ENCODE measurements around the gene NDE1. TPM values are rescaled to one million over a fixed set of nuclear protein-coding genes. Genes with fewer than 3 reads are reported as not detected.
"Not testable (repeated sequence)": the region's sequence is repeated elsewhere in the genome, so short reads cannot be mapped to it uniquely, and the experiment has no call there.

The NDE1 gene
- total RNA-seq, 1 donor from 2014 or later, result 41.0 TPM

GRCh38 chr16:15716694-15717447 is 66.8 kb downstream of the NDE1 start:
- H3K27me3 Mint-ChIP-seq (ENCODE audit: unreplicated experiment), result no peaks in the 10 kb centered on the region
- no peak for DNase-seq (ENCODE audit: extremely low spot score, unreplicated experiment)
- H3K9me3 Mint-ChIP-seq (ENCODE audit: unreplicated experiment), result no peaks in the 10 kb centered on the region
- TF ChIP-seq CTCF (IDR thresholded peaks at IDR 0.05), result no peak
- H3K27ac Mint-ChIP-seq (ENCODE audit: unreplicated experiment), result no peak overlapping the region
- peaks cover 14% of the 10 kb centered on the region for H3K36me3 Mint-ChIP-seq (ENCODE audit: unreplicated experiment)
- no peak overlapping the region for H3K4me3 Mint-ChIP-seq (ENCODE audit: unreplicated experiment)
- no peaks in the 10 kb centered on the region for H3K4me1 Mint-ChIP-seq (ENCODE audit: unreplicated experiment)

GRCh38 chr16:15721018-15721417 is 71.0 kb downstream of the NDE1 start:
- no peak for TF ChIP-seq CTCF (IDR thresholded peaks at IDR 0.05)
- H3K4me3 Mint-ChIP-seq (ENCODE audit: unreplicated experiment), result no peak overlapping the region
- peaks cover 24% of the 10 kb centered on the region for H3K36me3 Mint-ChIP-seq (ENCODE audit: unreplicated experiment)
- no peaks in the 10 kb centered on the region for H3K27me3 Mint-ChIP-seq (ENCODE audit: unreplicated experiment)
- H3K9me3 Mint-ChIP-seq (ENCODE audit: unreplicated experiment), result no peaks in the 10 kb centered on the region
- H3K27ac Mint-ChIP-seq (ENCODE audit: unreplicated experiment), result no peak overlapping the region
- DNase-seq (ENCODE audit: extremely low spot score, unreplicated experiment), result no peak
- H3K4me1 Mint-ChIP-seq (ENCODE audit: unreplicated experiment), result no peaks in the 10 kb centered on the region

- Mint-ChIP-seq H3K27ac (ENCODE audit: unreplicated experiment) (no peak overlapping the region), H3K9me3 (ENCODE audit: unreplicated experiment) (no peaks in the 10 kb centered on the region), H3K4me1 (ENCODE audit: unreplicated experiment) (no peaks in the 10 kb centered on the region), H3K27me3 (ENCODE audit: unreplicated experiment) (no peaks in the 10 kb centered on the region), H3K36me3 (ENCODE audit: unreplicated experiment) (peaks cover 23% of the 10 kb centered on the region), H3K4me3 (ENCODE audit: unreplicated experiment) (no peak overlapping the region)
- TF ChIP-seq CTCF (IDR thresholded peaks at IDR 0.05), result no peak
- no peak for DNase-seq (ENCODE audit: extremely low spot score, unreplicated experiment)
Measured at GRCh38 chr16:15723808-15724207, 73.8 kb downstream of the NDE1 start.

- peaks cover 22% of the 10 kb centered on the region for H3K36me3 Mint-ChIP-seq (ENCODE audit: unreplicated experiment)
- H3K4me3 Mint-ChIP-seq (ENCODE audit: unreplicated experiment), result no peak overlapping the region
- TF ChIP-seq CTCF (IDR thresholded peaks at IDR 0.05), result no peak
- DNase-seq (ENCODE audit: extremely low spot score, unreplicated experiment), result no peak
- no peaks in the 10 kb centered on the region for H3K9me3 Mint-ChIP-seq (ENCODE audit: unreplicated experiment)
- no peak overlapping the region for H3K27ac Mint-ChIP-seq (ENCODE audit: unreplicated experiment)
- no peaks in the 10 kb centered on the region for H3K4me1 Mint-ChIP-seq (ENCODE audit: unreplicated experiment)
- H3K27me3 Mint-ChIP-seq (ENCODE audit: unreplicated experiment), result no peaks in the 10 kb centered on the region
Measured at GRCh38 chr16:15725641-15726240, 75.7 kb downstream of the NDE1 start.

GRCh38 chr16:15726715-15727114 is 76.7 kb downstream of the NDE1 start:
- Mint-ChIP-seq H3K4me3 (ENCODE audit: unreplicated experiment) (no peak overlapping the region), H3K27ac (ENCODE audit: unreplicated experiment) (no peak overlapping the region), H3K27me3 (ENCODE audit: unreplicated experiment) (no peaks in the 10 kb centered on the region), H3K36me3 (ENCODE audit: unreplicated experiment) (peaks cover 20% of the 10 kb centered on the region), H3K9me3 (ENCODE audit: unreplicated experiment) (no peaks in the 10 kb centered on the region), H3K4me1 (ENCODE audit: unreplicated experiment) (no peaks in the 10 kb centered on the region)
- no peak for DNase-seq (ENCODE audit: extremely low spot score, unreplicated experiment)
- TF ChIP-seq CTCF (IDR thresholded peaks at IDR 0.05), result no peak

- not testable (repeated sequence) for H3K27ac Mint-ChIP-seq (ENCODE audit: unreplicated experiment); H3K4me3 Mint-ChIP-seq (ENCODE audit: unreplicated experiment); H3K9me3 Mint-ChIP-seq (ENCODE audit: unreplicated experiment); H3K27me3 Mint-ChIP-seq (ENCODE audit: unreplicated experiment); DNase-seq (ENCODE audit: extremely low spot score, unreplicated experiment); H3K4me1 Mint-ChIP-seq (ENCODE audit: unreplicated experiment)
- peaks cover 20% of the 10 kb centered on the region for H3K36me3 Mint-ChIP-seq (ENCODE audit: unreplicated experiment)
Measured at GRCh38 chr16:15727697-15728096, 77.7 kb downstream of the NDE1 start.
